Gastroesophageal sphincter (tissue), 3 donors: ENCODE data around the gene E2F2.

Experiments used
- CTCF ChIP-seq, 4 experiments: fragments of 200-600 bp in 2 of 4; fragments of 450-650 bp in 2 of 4; sonication (generic) in 1 of 4; IDR thresholded peaks; one replicate each; pipeline ENCODE4 v1.5.1; 2017 to 2019; ENCODE audit warnings: antibody characterized with exemption in 4 of 4, mild to moderate bottlenecking in 2 of 4, moderate library complexity in 2 of 4
- POLR2A ChIP-seq, 2 donors: fragments of 450-650 bp; IDR thresholded peaks; one replicate each; pipeline ENCODE4 v1.6.1; 2017; ENCODE audit warnings: antibody characterized with exemption in 2 of 2, mild to moderate bottlenecking in 2 of 2, moderate library complexity in 1 of 2

- TF ChIP-seq CTCF (IDR thresholded peaks at IDR 0.05) (no peak), POLR2A (IDR thresholded peaks at IDR 0.05) (no peak)
Measured at GRCh38 chr1:23551849-23552248, 20.8 kb upstream of the E2F2 start.
